ENCODE results near the gene ADAM21.
"Not testable (repeated sequence)": the region's sequence is repeated elsewhere in the genome, so short reads cannot be mapped to it uniquely, and the experiment has no call there.

DNA sequence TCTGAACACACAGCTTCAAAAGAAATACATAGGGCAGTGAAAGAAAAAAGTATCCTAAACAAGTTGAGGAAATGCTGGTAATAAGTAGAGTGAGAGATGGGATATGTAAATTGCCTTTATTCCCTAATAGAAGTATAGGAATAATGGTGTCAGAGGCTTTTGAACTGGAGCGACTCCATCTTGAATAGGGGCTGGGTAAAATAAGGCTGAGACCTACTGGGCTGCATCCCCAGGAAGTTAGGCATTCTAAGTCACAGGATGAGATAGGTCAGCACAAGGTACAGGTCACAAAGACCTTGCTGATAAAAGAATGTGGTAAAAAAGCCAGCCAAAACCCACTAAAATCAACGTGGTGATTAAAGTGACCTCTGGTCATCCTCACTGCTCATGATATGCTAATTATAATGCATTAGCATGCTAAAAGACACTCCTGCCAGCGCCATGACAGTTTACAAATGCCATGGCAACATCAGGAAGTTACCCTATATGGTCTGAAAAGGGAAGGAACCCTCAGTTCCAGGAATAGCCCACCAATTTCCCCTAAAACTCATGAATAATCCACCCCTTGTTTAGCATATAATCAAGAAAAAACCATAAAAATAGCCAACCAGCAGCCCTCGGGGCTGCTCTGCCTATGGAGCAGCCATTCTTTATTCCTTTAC, 32.6 kb upstream of the ADAM21 start:
- TF ChIP-seq, protein P1, sequence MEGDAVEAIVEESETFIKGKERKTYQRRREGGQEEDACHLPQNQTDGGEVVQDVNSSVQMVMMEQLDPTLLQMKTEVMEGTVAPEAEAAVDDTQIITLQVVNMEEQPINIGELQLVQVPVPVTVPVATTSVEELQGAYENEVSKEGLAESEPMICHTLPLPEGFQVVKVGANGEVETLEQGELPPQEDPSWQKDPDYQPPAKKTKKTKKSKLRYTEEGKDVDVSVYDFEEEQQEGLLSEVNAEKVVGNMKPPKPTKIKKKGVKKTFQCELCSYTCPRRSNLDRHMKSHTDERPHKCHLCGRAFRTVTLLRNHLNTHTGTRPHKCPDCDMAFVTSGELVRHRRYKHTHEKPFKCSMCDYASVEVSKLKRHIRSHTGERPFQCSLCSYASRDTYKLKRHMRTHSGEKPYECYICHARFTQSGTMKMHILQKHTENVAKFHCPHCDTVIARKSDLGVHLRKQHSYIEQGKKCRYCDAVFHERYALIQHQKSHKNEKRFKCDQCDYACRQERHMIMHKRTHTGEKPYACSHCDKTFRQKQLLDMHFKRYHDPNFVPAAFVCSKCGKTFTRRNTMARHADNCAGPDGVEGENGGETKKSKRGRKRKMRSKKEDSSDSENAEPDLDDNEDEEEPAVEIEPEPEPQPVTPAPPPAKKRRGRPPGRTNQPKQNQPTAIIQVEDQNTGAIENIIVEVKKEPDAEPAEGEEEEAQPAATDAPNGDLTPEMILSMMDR (conservative IDR thresholded peaks at IDR 0.05; ENCODE audit: low read depth in 2 of 2), result not testable (repeated sequence)
- TF ChIP-seq EZH2phosphoT487 (IDR thresholded peaks at IDR 0.05; ENCODE audit: unreplicated experiment); POLR2AphosphoS5 (IDR thresholded peaks at IDR 0.05; ENCODE audit: low read depth); NANOG (IDR thresholded peaks at IDR 0.05; ENCODE audit: borderline replicate concordance): not testable (repeated sequence)
- TF ChIP-seq, protein P2, sequence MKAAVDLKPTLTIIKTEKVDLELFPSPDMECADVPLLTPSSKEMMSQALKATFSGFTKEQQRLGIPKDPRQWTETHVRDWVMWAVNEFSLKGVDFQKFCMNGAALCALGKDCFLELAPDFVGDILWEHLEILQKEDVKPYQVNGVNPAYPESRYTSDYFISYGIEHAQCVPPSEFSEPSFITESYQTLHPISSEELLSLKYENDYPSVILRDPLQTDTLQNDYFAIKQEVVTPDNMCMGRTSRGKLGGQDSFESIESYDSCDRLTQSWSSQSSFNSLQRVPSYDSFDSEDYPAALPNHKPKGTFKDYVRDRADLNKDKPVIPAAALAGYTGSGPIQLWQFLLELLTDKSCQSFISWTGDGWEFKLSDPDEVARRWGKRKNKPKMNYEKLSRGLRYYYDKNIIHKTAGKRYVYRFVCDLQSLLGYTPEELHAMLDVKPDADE (IDR thresholded peaks at IDR 0.05), result not testable (repeated sequence)
- TF ChIP-seq, protein P3, sequence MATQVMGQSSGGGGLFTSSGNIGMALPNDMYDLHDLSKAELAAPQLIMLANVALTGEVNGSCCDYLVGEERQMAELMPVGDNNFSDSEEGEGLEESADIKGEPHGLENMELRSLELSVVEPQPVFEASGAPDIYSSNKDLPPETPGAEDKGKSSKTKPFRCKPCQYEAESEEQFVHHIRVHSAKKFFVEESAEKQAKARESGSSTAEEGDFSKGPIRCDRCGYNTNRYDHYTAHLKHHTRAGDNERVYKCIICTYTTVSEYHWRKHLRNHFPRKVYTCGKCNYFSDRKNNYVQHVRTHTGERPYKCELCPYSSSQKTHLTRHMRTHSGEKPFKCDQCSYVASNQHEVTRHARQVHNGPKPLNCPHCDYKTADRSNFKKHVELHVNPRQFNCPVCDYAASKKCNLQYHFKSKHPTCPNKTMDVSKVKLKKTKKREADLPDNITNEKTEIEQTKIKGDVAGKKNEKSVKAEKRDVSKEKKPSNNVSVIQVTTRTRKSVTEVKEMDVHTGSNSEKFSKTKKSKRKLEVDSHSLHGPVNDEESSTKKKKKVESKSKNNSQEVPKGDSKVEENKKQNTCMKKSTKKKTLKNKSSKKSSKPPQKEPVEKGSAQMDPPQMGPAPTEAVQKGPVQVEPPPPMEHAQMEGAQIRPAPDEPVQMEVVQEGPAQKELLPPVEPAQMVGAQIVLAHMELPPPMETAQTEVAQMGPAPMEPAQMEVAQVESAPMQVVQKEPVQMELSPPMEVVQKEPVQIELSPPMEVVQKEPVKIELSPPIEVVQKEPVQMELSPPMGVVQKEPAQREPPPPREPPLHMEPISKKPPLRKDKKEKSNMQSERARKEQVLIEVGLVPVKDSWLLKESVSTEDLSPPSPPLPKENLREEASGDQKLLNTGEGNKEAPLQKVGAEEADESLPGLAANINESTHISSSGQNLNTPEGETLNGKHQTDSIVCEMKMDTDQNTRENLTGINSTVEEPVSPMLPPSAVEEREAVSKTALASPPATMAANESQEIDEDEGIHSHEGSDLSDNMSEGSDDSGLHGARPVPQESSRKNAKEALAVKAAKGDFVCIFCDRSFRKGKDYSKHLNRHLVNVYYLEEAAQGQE (IDR thresholded peaks at IDR 0.05; ENCODE audit: unreplicated experiment), result not testable (repeated sequence)
